DMS 273 (cell line): Measurements from ENCODE around the gene RAB3C.
"Not testable (repeated sequence)": the region's sequence is repeated elsewhere in the genome, so short reads cannot be mapped to it uniquely, and the experiment has no call there.

Source experiments
- DNase-seq: peaks from one replicate; lab custom pipeline; 2025; ENCODE audit not compliant: unreplicated experiment; lab: John Stamatoyannopoulos, UW

RAB3C gene

GRCh38 chr5:58600613-58601012 lies 17.7 kb downstream of the RAB3C start:
- DNase-seq, result not testable (repeated sequence)

- not testable (repeated sequence) for DNase-seq
Observed at GRCh38 chr5:58602889-58603288, 20.0 kb downstream of the RAB3C start.

- no peak for DNase-seq
Observed at GRCh38 chr5:58606064-58606463, 23.2 kb downstream of the RAB3C start.

DNA sequence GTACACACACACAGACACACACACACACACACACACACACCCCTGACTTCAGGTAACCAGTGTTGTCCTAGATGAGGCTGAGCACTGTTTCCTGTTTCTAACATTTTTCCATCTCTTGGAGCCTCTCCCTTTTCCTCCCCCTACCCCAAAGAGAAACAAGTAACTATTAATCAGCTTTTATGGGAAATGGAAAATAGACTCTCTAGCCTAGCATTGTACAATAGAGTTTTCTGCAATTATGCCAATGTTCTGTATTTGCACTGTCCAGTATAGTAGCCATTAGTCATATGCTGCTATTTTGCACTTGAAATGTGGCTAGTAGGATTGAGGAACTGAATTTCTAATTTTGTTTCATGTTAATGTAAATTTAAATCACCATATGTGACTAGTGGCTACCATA lies 33.1 kb downstream of the RAB3C start:
- DNase-seq, result no peak

DNA sequence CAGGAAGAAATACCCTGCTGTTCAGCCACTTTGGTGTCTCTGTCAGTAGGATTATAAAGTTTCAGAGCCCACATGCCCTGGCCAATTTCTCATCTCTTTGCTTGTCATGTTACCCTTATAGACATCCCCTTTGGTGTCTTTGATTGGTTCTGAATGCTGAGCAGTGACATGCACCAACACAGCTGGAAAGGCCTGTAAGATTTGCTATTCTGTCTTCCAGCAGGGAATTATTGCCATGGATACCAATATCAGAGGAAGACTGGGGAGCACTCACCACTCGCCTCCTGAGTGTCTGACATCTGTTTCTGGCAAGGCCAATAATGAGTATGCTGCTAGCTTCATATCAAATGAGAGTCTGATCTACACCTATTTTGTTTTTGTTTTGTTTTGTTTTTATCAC lies 34.4 kb downstream of the RAB3C start:
- DNase-seq, result peak; percentile 12

GRCh38 chr5:58620336-58620735 lies 37.5 kb downstream of the RAB3C start:
- no peak for DNase-seq

- DNase-seq, result no peak
Observed at GRCh38 chr5:58622936-58623871, 40.3 kb downstream of the RAB3C start.

DNA sequence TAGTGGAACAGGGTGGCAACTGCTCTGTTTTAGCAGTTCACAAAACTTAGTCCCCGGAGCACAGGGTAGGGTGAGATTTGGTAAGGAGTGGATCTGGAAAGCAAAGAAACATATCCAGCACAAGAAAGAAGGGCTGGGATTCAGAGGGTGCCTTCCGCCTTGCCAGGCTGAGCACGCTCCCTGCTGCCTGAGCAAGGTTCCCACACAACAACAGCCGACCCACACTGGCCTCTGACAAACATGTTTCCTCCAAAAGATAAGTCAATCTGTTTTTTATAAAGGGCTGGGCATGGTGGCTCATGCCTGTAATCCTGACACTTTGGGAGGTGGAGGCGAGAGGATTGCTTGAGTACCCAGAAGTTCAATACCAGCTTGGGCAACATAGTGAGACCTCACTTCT lies 45.8 kb downstream of the RAB3C start:
- no peak for DNase-seq

- no peak for DNase-seq
Observed at GRCh38 chr5:58629271-58630159, 46.6 kb downstream of the RAB3C start.

GRCh38 chr5:58631895-58632294 lies 49.0 kb downstream of the RAB3C start:
- no peak for DNase-seq

- DNase-seq, result no peak
Observed at GRCh38 chr5:58635416-58635815, 52.5 kb downstream of the RAB3C start.

DNA sequence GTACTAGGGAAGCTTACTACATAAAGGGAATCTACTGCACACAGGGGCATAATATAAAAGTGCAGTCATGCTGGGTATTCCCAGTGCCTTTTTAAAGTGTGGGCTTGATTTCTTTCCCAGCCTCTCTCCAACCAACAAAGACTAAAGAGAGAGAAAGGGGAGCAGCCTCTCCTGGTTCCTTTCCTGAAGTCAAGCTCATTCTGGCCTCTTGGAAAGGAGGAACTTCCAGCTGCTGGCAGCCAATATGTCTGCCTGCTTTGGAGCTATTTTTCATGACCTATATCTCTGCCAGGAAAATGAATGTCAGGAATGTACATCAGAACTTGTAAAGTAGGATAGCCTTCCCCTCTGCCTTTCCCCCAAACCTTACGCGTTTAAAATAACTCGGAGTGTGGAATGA lies 57.1 kb downstream of the RAB3C start:
- DNase-seq, result no peak

DNA sequence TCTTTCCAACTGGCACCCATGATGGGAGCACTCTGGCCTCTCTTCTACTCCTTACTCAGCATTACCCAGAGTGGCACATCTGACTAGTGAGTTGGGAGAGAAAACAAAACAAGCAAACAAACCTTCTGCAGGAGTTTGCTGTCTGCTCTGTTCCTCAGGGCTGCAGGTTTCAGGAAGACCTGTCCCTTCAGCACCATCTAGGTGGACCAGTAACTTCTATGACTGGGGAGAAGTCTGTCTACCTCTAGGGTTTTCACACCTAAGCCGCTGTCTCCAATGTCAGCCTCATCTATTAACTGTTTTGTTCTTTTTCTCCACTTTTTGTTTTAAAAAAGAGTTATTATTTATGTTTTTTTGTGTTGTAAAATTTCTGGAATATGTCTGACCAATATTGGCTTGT lies 58.7 kb downstream of the RAB3C start:
- no peak for DNase-seq

DNA sequence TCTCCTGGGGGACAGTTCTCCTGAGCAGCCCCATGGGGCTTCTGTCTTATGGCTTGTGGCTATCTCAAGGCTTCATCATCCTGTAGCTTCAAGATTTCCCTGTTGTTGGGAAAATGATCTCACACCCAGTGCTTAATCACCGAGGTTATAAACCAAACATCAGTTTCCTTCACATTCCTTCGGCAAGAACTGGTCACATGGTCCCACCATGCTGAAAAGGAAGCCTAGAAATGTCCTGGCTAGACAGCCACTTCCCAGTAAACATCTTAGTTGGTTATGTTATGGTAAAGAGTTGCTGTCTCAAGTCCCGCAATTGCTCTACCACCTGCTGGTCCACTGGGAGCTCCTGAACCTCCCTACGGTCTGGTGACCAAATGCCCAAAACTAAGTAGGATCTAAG lies 66.0 kb downstream of the RAB3C start:
- no peak for DNase-seq

- no peak for DNase-seq
Observed at GRCh38 chr5:58649716-58650115, 66.8 kb downstream of the RAB3C start.

- DNase-seq, result no peak
Observed at GRCh38 chr5:58653521-58653920, 70.6 kb downstream of the RAB3C start.

DNA sequence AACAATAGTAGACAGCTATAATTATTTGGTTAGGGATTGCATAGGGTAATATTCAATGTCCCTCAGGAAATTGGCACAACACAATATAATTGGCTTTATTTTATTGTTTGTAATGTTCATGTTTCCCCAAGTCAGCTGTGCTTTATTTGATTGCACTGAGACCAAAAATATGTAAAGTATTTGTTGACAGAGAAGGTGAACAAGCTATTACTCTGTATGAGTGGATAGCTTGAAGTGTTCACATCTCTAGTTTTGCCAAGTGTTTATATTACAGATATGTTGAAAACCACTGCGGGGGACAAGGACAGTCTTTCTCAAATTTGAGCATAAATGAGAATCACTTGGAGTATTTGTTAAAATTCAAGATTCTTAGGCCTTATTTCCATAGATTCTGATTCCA lies 83.3 kb downstream of the RAB3C start:
- no peak for DNase-seq

- no peak for DNase-seq
Observed at GRCh38 chr5:58666598-58667581, 84.0 kb downstream of the RAB3C start.

GRCh38 chr5:58670582-58670981 lies 87.7 kb downstream of the RAB3C start:
- peak; percentile 11 for DNase-seq

DNA sequence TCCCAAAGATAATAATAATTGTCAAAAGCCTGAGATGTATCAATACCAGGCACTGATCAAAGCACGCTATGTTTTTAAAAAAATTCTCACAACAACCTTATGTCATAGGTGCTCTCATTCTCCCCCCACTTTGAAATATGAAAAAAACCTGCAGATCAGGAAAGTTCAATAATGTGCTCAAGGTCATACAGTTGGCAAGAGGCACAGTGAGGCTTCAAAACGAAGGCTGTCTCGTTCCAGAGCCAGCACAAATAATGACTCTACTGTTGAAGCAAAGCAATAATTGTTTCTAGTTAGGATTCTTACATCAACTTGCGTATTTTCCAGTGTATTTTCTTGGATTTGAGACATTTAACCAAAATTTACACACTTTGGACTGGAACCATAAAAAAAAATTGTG lies 88.3 kb downstream of the RAB3C start:
- no peak for DNase-seq

GRCh38 chr5:58672521-58672920 lies 89.6 kb downstream of the RAB3C start:
- DNase-seq, result no peak
